ENCODE measurements around the gene GDF10.

The GDF10 gene

GRCh38 chr10:47357131-47357582, 57.2 kb downstream of the GDF10 start:
- DNase-seq = no peak

DNA sequence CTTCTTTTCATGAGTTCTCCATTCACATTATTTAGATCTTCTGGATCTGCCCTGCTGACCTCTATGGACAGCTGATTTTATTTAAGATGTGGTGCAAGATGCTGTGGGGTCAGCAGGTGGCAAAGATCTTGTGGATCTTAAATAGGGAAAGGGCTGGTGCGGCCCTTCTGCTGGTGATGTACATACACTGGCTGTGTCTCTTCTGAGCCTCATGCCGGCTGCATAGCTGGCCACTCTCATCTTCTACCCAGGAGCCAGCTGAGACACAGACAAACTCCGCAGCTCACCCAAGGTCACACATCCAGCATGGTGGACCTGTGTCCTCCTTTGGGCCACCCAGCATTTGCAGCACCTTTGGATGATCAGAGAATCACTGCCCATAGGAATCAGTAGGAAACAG, 57.9 kb downstream of the GDF10 start:
- no peak for DNase-seq

DNA sequence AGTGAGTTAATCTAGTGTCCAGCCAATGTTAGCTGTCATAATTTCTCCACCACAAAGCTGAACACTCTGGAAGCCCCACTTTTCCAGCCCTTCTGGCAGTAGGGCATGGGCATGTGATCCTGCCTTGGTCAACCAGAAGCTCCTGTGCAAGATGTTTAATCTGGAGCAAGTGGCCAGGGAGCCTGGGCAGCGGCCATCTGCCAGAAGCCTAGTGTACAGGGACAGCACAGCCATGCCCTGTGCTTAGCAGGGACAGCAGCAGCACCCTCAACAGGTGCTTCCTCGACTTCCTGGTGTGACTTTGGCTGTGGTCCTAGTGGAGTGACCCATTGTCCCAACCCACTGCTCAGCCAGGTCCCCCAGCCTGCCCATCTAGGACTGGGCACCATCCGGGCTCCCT, 58.5 kb downstream of the GDF10 start:
- no peak for DNase-seq

GRCh38 chr10:47359101-47359500, 59.1 kb downstream of the GDF10 start:
- no peak for DNase-seq

- DNase-seq = no peak
These were observed 59.8 kb downstream of the GDF10 start for GRCh38 chr10:47359626-47360418.

DNA sequence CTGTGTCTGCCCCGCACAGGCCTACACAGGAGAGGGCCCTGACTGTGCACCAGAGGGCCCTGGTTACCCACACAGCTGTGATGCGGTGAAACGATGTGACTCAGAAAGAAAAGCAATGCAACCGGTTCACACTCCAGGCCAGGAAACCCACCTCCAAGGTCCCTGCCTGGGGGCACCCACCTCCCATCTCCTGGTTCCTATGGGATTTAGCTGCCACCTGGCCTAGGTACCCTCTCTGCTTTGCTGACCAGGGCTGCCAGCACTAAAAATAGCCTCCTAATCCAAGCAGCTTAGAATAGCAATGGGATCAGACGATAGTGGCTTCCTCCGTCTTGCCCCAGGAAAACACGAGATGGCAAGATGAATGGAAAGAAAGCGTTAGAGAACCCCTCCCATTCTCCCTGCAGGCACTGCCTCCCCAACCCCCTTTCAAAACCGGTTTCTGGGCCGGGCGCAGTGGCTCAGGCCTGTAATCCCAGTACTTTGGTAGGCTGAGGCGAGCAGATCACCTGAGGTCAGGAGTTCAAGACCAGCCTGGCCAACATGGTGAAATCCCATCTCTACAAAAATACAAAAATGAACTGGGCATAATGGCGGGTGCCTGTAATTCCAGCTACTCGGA, 60.5 kb downstream of the GDF10 start:
- no peak for DNase-seq

GRCh38 chr10:47361293-47361692, 61.3 kb downstream of the GDF10 start:
- DNase-seq = no peak

GRCh38 chr10:47362199-47362598, 62.2 kb downstream of the GDF10 start:
- DNase-seq = no peak

Data from activated CD4-positive, alpha-beta T cell treated with anti-CD3 and anti-CD28 coated beads for 4 hours (primary cell).